Measurements from ENCODE around the gene MRPL16.
"Not testable (repeated sequence)": the region's sequence is repeated elsewhere in the genome, so short reads cannot be mapped to it uniquely, and the experiment has no call there.

The MRPL16 gene

GRCh38 chr11:59810189-59810910, at the start of gene MRPL16:
MRPL16 (minus strand) TSS chr11:59810778; CDS start chr11:59810658, 120 bp downstream.
- H3K9me3 ChIP-seq (ENCODE audit: control insufficient read depth in 2 of 2, low read length in 2 of 2) = no peaks in the 10 kb centered on the region
- H3K4me1 ChIP-seq (ENCODE audit: control insufficient read depth in 2 of 2, insufficient read depth in 2 of 2, low read length in 2 of 2) = peaks cover 8 to 12% of the 10 kb centered on the region in 2 donors
- H3K4me3 ChIP-seq (ENCODE audit: low read length in 2 of 2) = peak within 1 kb of the TSS; percentile 92 to 99

GRCh38 chr11:59859673-59860072, 49.1 kb upstream of the MRPL16 start:
- Histone ChIP-seq H3K27me3 (ENCODE audit: control insufficient read depth in 2 of 2, insufficient read depth in 2 of 2, low read length in 2 of 2) (no peaks in the 10 kb centered on the region), H3K27ac (ENCODE audit: low read depth in 2 of 2, low read length in 2 of 2) (no peak overlapping the region), H3K4me1 (ENCODE audit: control insufficient read depth in 2 of 2, insufficient read depth in 2 of 2, low read length in 2 of 2) (peaks cover 0 to 2% of the 10 kb centered on the region in 2 donors), H3K9ac (ENCODE audit: low read depth in 1 of 2, low read length in 2 of 2) (no peak overlapping the region), H3K36me3 (ENCODE audit: control insufficient read depth in 2 of 2, insufficient read depth in 2 of 2, low read length in 2 of 2) (no peaks in the 10 kb centered on the region), H3K9me3 (ENCODE audit: control insufficient read depth in 2 of 2, low read length in 2 of 2) (no peaks in the 10 kb centered on the region), H3K4me3 (ENCODE audit: low read length in 2 of 2) (no peak overlapping the region)

More at GRCh38 chr11:59810189-59810910, at the start of gene MRPL16:
- Histone ChIP-seq H3K27ac (ENCODE audit: low read depth in 2 of 2, low read length in 2 of 2) (peak within 1 kb of the TSS; percentile 79 to 88), H3K9ac (ENCODE audit: low read depth in 1 of 2, low read length in 2 of 2) (peak within 1 kb of the TSS; percentile 90 to 92), H3K36me3 (ENCODE audit: control insufficient read depth in 2 of 2, insufficient read depth in 2 of 2, low read length in 2 of 2) (peaks cover 15 to 25% of the 10 kb centered on the region in 2 donors), H3K27me3 (ENCODE audit: control insufficient read depth in 2 of 2, insufficient read depth in 2 of 2, low read length in 2 of 2) (no peaks in the 10 kb centered on the region)

GRCh38 chr11:59857439-59858434, 47.2 kb upstream of the MRPL16 start:
- Histone ChIP-seq H3K27me3 (ENCODE audit: control insufficient read depth in 2 of 2, insufficient read depth in 2 of 2, low read length in 2 of 2) (no peaks in the 10 kb centered on the region), H3K27ac (ENCODE audit: low read depth in 2 of 2, low read length in 2 of 2) (no peak overlapping the region), H3K4me1 (ENCODE audit: control insufficient read depth in 2 of 2, insufficient read depth in 2 of 2, low read length in 2 of 2) (peaks cover 0 to 2% of the 10 kb centered on the region in 2 donors), H3K9ac (ENCODE audit: low read depth in 1 of 2, low read length in 2 of 2) (no peak overlapping the region), H3K36me3 (ENCODE audit: control insufficient read depth in 2 of 2, insufficient read depth in 2 of 2, low read length in 2 of 2) (no peaks in the 10 kb centered on the region), H3K9me3 (ENCODE audit: control insufficient read depth in 2 of 2, low read length in 2 of 2) (no peaks in the 10 kb centered on the region), H3K4me3 (ENCODE audit: low read length in 2 of 2) (no peak overlapping the region)

GRCh38 chr11:59854871-59855270, 44.3 kb upstream of the MRPL16 start:
- Histone ChIP-seq H3K4me3 (ENCODE audit: low read length in 2 of 2) (no peak overlapping the region), H3K4me1 (ENCODE audit: control insufficient read depth in 2 of 2, insufficient read depth in 2 of 2, low read length in 2 of 2) (peaks cover 0 to 2% of the 10 kb centered on the region in 2 donors), H3K36me3 (ENCODE audit: control insufficient read depth in 2 of 2, insufficient read depth in 2 of 2, low read length in 2 of 2) (no peaks in the 10 kb centered on the region), H3K9me3 (ENCODE audit: control insufficient read depth in 2 of 2, low read length in 2 of 2) (no peaks in the 10 kb centered on the region), H3K27ac (ENCODE audit: low read depth in 2 of 2, low read length in 2 of 2) (no peak overlapping the region), H3K27me3 (ENCODE audit: control insufficient read depth in 2 of 2, insufficient read depth in 2 of 2, low read length in 2 of 2) (no peaks in the 10 kb centered on the region), H3K9ac (ENCODE audit: low read depth in 1 of 2, low read length in 2 of 2) (no peak overlapping the region)

GRCh38 chr11:59851416-59851815, 40.8 kb upstream of the MRPL16 start:
- not testable (repeated sequence) for H3K4me3 ChIP-seq (ENCODE audit: low read length in 2 of 2); H3K9me3 ChIP-seq (ENCODE audit: control insufficient read depth in 2 of 2, low read length in 2 of 2); H3K27ac ChIP-seq (ENCODE audit: low read depth in 2 of 2, low read length in 2 of 2); H3K9ac ChIP-seq (ENCODE audit: low read depth in 1 of 2, low read length in 2 of 2); H3K36me3 ChIP-seq (ENCODE audit: control insufficient read depth in 2 of 2, insufficient read depth in 2 of 2, low read length in 2 of 2); H3K27me3 ChIP-seq (ENCODE audit: control insufficient read depth in 2 of 2, insufficient read depth in 2 of 2, low read length in 2 of 2)
- H3K4me1 ChIP-seq (ENCODE audit: control insufficient read depth in 2 of 2, insufficient read depth in 2 of 2, low read length in 2 of 2) = peaks cover 7 to 17% of the 10 kb centered on the region in 2 donors

GRCh38 chr11:59849551-59849950, 39.0 kb upstream of the MRPL16 start:
- H3K36me3 ChIP-seq (ENCODE audit: control insufficient read depth in 2 of 2, insufficient read depth in 2 of 2, low read length in 2 of 2) = not testable (repeated sequence)
- H3K27ac ChIP-seq (ENCODE audit: low read depth in 2 of 2, low read length in 2 of 2) = peak overlapping the region; percentile 14 to 75

GRCh38 chr11:59849129-59849528, 38.6 kb upstream of the MRPL16 start:
- peak overlapping the region; percentile 69 to 75 for H3K27ac ChIP-seq (ENCODE audit: low read depth in 2 of 2, low read length in 2 of 2)
- H3K4me3 ChIP-seq (ENCODE audit: low read length in 2 of 2) = no peak overlapping the region
- no peaks in the 10 kb centered on the region for H3K36me3 ChIP-seq (ENCODE audit: control insufficient read depth in 2 of 2, insufficient read depth in 2 of 2, low read length in 2 of 2)
- H3K9me3 ChIP-seq (ENCODE audit: control insufficient read depth in 2 of 2, low read length in 2 of 2) = no peaks in the 10 kb centered on the region
- peaks cover 5 to 19% of the 10 kb centered on the region in 2 donors for H3K4me1 ChIP-seq (ENCODE audit: control insufficient read depth in 2 of 2, insufficient read depth in 2 of 2, low read length in 2 of 2)
- H3K27me3 ChIP-seq (ENCODE audit: control insufficient read depth in 2 of 2, insufficient read depth in 2 of 2, low read length in 2 of 2) = no peaks in the 10 kb centered on the region
- H3K9ac ChIP-seq (ENCODE audit: low read depth in 1 of 2, low read length in 2 of 2) = no peak overlapping the region

More at GRCh38 chr11:59849551-59849950, 39.0 kb upstream of the MRPL16 start:
- H3K27me3 ChIP-seq (ENCODE audit: control insufficient read depth in 2 of 2, insufficient read depth in 2 of 2, low read length in 2 of 2); H3K4me3 ChIP-seq (ENCODE audit: low read length in 2 of 2); H3K9me3 ChIP-seq (ENCODE audit: control insufficient read depth in 2 of 2, low read length in 2 of 2); H3K9ac ChIP-seq (ENCODE audit: low read depth in 1 of 2, low read length in 2 of 2): not testable (repeated sequence)
- H3K4me1 ChIP-seq (ENCODE audit: control insufficient read depth in 2 of 2, insufficient read depth in 2 of 2, low read length in 2 of 2) = peaks cover 5 to 19% of the 10 kb centered on the region in 2 donors

GRCh38 chr11:59848439-59848838, 37.9 kb upstream of the MRPL16 start:
- H3K36me3 ChIP-seq (ENCODE audit: control insufficient read depth in 2 of 2, insufficient read depth in 2 of 2, low read length in 2 of 2); H3K27me3 ChIP-seq (ENCODE audit: control insufficient read depth in 2 of 2, insufficient read depth in 2 of 2, low read length in 2 of 2); H3K9me3 ChIP-seq (ENCODE audit: control insufficient read depth in 2 of 2, low read length in 2 of 2); H3K4me3 ChIP-seq (ENCODE audit: low read length in 2 of 2); H3K9ac ChIP-seq (ENCODE audit: low read depth in 1 of 2, low read length in 2 of 2): not testable (repeated sequence)
- Histone ChIP-seq H3K4me1 (ENCODE audit: control insufficient read depth in 2 of 2, insufficient read depth in 2 of 2, low read length in 2 of 2) (peaks cover 5 to 19% of the 10 kb centered on the region in 2 donors), H3K27ac (ENCODE audit: low read depth in 2 of 2, low read length in 2 of 2) (peak overlapping the region; percentile 65 to 69)

GRCh38 chr11:59847626-59848025, 37.0 kb upstream of the MRPL16 start:
- no peaks in the 10 kb centered on the region for H3K36me3 ChIP-seq (ENCODE audit: control insufficient read depth in 2 of 2, insufficient read depth in 2 of 2, low read length in 2 of 2)
- no peak overlapping the region for H3K27ac ChIP-seq (ENCODE audit: low read depth in 2 of 2, low read length in 2 of 2)
- H3K4me3 ChIP-seq (ENCODE audit: low read length in 2 of 2) = no peak overlapping the region
- no peaks in the 10 kb centered on the region for H3K9me3 ChIP-seq (ENCODE audit: control insufficient read depth in 2 of 2, low read length in 2 of 2)
- H3K27me3 ChIP-seq (ENCODE audit: control insufficient read depth in 2 of 2, insufficient read depth in 2 of 2, low read length in 2 of 2) = no peaks in the 10 kb centered on the region
- peaks cover 5 to 19% of the 10 kb centered on the region in 2 donors for H3K4me1 ChIP-seq (ENCODE audit: control insufficient read depth in 2 of 2, insufficient read depth in 2 of 2, low read length in 2 of 2)
- H3K9ac ChIP-seq (ENCODE audit: low read depth in 1 of 2, low read length in 2 of 2) = no peak overlapping the region

- Histone ChIP-seq H3K4me3 (ENCODE audit: low read length in 2 of 2) (no peak overlapping the region), H3K27me3 (ENCODE audit: control insufficient read depth in 2 of 2, insufficient read depth in 2 of 2, low read length in 2 of 2) (no peaks in the 10 kb centered on the region), H3K27ac (ENCODE audit: low read depth in 2 of 2, low read length in 2 of 2) (no peak overlapping the region)
These were observed 36.0 kb upstream of the MRPL16 start for GRCh38 chr11:59846556-59846955.

More at GRCh38 chr11:59846556-59846955, 36.0 kb upstream of the MRPL16 start:
- H3K36me3 ChIP-seq (ENCODE audit: control insufficient read depth in 2 of 2, insufficient read depth in 2 of 2, low read length in 2 of 2) = no peaks in the 10 kb centered on the region
- H3K9ac ChIP-seq (ENCODE audit: low read depth in 1 of 2, low read length in 2 of 2) = no peak overlapping the region
- H3K9me3 ChIP-seq (ENCODE audit: control insufficient read depth in 2 of 2, low read length in 2 of 2) = no peaks in the 10 kb centered on the region
- peaks cover 5 to 19% of the 10 kb centered on the region in 2 donors for H3K4me1 ChIP-seq (ENCODE audit: control insufficient read depth in 2 of 2, insufficient read depth in 2 of 2, low read length in 2 of 2)
